Epidermal melanocyte (primary cell): Measurements from ENCODE around the gene ANGEL1.

Source experiments
- DNase-seq: peaks from one replicate; pipeline ENCODE4 v3.0.0; 2011; ENCODE audit warnings: low spot score; ENCODE audit not compliant: insufficient read length

The ANGEL1 gene

GRCh38 chr14:76780058-76780345, 32.7 kb downstream of the ANGEL1 start:
- no peak for DNase-seq

DNA sequence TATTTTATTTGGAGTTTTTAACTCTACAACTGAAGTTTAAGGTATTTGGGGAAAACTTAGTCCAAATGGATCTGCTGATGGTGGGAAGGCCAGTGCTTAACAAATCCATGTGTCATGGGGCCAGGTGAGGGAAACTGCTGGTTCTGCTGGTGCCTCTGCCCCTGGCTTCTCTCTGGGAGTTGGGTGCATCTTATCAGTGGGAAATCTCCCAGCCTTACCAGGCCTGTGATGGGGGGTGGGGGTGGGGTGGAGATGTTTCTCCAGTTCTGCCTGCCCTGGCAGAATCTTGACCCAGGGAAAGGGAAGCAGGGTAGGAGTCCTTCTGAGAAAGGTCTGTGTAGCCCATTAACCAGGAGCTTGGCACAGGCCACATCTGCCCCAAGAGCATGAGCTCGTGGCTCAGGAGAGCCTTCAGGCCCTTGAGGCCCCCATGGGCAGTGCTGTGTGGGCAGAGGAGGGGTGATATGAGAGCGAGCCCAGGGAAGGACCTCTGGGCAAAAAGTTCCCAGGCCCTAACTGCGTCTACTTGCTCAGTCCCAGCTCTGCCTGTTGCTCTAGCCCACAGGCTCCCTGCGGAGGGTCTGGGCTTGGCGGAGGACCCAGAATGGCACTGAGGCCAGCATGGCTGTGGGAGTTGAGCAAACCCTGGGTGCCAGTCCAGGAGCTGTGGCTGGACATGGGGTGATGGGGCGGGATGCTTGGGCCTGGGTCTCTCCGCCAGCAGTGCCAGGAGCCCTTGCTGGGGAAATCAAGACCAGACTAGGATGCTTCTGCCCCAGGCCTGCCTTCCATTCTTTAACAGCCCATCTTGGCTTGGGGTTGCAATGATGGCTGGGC, 33.2 kb downstream of the ANGEL1 start:
- no peak for DNase-seq

- DNase-seq, result no peak
Measured at GRCh38 chr14:76778546-76779215, 34.0 kb downstream of the ANGEL1 start.

GRCh38 chr14:76777721-76778120, 35.0 kb downstream of the ANGEL1 start:
- DNase-seq, result no peak

GRCh38 chr14:76776428-76777251, 36.0 kb downstream of the ANGEL1 start:
- no peak for DNase-seq

DNA sequence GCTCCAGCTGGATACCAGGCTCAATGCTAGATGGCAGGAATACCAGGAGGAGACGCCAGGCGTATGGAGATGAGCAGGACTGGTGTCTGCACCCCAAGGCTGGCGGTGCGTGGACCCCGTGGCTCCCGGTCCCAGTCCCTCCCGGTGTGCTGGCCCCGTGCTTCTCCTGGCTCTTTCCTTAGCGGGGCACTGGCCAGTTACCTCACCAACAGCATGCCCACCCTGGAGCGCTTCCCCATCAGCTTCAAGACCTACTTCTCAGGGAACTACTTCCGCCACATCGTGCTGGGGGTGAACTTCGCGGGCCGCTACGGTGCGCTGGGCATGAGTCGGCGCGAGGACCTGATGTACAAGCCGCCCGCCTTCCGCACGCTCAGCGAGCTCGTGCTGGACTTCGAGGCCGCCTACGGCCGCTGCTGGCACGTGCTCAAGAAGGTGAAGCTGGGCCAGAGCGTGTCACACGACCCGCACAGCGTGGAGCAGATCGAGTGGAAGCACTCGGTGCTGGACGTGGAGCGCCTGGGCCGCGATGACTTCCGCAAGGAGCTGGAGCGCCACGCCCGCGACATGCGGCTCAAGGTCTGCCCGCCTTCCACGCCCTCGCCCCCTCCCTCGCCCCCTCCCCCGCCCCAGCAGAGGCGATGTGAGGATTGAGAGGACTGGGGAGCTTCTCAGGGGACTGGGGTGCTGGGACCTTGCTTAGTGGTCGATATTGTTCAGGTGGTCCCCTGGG, 36.8 kb downstream of the ANGEL1 start:
- no peak for DNase-seq

GRCh38 chr14:76774821-76775694, 37.6 kb downstream of the ANGEL1 start:
- DNase-seq, result no peak

- no peak for DNase-seq
Measured at GRCh38 chr14:76773956-76774820, 38.5 kb downstream of the ANGEL1 start.

DNA sequence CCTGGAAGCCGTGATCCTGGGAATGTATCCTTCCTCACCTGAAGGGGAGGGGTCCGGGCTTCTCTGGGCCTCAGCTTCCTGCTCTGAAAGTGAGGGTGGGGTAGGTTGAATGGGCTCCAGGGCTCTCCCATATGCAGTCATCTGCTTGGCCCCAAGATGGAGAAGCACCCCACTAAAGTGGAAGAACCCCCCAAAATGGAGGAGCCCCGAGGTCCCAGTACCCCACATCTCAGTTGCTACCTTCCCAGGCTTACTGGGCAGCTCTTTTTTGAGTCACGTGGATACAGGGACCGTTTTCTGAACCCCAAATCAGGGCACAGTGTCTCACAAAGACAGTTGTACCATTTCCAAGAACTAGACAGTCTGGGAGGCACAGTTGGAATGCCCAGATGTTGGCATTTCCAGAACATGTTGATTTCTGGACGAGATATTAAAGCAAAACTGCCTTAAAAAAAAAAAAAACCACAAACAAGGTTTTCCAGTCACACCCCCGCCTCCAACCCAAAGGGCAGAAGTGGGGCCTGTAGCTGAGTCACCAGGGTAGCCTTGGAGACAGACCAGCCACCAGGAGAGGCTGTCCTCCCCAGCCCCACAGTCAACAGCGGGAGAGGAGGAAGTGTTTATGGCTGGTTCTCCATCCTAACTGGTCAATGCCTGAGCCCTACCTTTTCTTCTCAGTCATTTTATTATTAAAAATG, 39.3 kb downstream of the ANGEL1 start:
- peak; percentile 66 for DNase-seq

- no peak for DNase-seq
Measured at GRCh38 chr14:76772300-76773187, 40.1 kb downstream of the ANGEL1 start.

- no peak for DNase-seq
Measured at GRCh38 chr14:76771437-76771980, 41.2 kb downstream of the ANGEL1 start.

DNA sequence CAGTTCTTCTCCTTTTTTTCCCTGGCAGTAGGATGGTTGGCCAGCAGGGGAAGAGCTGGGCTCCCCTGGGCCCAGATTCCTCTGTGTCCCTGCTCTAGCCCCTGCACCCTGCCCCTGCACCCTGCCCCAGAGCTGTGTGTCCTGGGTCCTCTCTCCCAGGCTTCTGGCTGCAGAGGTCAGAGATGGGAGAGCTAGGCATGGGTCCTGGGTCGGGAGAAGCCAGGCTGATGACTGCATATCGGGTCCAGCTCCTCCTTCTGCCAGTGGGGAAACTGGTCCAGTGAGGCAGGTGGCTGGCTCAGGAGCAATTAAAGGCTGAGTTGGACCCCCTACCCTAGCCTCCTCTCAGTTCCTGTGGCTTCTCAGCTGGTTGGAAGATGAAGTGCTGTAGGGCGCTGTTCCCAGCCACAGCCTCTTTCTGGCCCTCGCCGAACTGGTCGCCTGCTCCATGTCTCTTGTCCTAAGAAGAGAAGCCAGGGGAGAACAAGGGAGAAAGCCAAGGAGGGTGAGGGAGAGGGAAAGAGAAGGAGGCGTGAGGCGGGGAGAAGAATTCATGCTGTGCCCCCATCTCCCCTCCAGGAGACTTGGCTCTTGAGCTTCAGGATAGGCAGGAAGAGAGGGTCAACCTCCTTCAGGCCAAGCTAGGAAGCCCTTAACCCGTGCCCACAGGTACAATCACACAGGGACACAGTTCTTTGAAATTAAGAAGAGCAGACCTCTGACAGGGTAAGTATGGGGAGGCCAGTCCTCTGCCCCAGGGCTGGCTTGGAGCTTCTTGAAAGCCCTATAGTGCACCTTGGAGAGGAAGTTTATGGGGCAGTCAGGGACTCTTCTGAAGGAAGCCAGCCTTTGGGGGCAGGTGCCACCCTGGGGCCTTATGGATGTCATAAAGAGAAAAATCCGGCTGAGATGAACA, 41.9 kb downstream of the ANGEL1 start:
- DNase-seq, result no peak

DNA sequence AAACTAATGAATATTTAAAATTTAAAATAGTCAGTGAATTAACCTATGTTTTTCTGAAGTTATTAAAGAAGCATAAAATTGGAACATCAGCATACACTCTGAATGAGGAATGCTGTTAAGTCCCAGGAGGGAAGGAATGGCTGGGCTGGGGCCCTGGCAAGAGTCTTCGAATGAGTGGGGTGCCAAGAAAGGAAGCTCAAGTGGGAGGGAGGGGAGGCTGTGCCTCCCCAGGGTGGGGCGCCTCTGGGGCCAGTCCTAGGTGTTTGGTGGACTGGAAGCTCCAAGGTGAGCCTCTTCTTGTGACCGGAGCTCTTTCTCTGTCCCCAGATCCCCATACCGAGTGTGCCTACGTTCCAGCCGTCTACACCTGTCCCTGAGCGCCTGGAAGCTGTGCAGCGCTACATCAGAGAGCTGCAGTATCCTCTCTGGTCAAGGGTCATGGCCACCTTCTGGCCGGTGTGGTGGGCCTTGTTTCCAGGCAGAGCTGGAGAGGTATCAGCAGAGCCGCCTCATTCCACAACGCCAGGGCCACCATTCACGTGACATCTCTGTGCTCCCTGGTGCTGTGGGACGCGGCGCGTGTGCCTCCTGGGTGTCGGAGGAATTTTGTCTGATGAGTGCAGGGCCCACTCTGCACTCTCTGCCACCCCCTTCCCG, 42.9 kb downstream of the ANGEL1 start:
- DNase-seq, result no peak

- no peak for DNase-seq
Measured at GRCh38 chr14:76768671-76769500, 43.8 kb downstream of the ANGEL1 start.
